Left lung (tissue), 10 donors: Measurements from ENCODE around the gene ME3. TPM values are rescaled to one million over a fixed set of nuclear protein-coding genes. Genes with fewer than 3 reads are reported as not detected.
"Not testable (repeated sequence)": the region's sequence is repeated elsewhere in the genome, so short reads cannot be mapped to it uniquely, and the experiment has no call there.

Experiments
- ATAC-seq: fragments of 200-7000 bp; cut with Tn5 transposase; one replicate; pipeline ENCODE4 v1.9.1; 2020; ENCODE audit warnings: moderate library complexity
- DNase-seq, 4 donors: peaks; one replicate each; pipeline ENCODE4 v3.0.0-alpha.2; 2013 to 2020
- H3K27ac ChIP-seq, 2 donors: fragments of 200-600 bp; sonication (generic) in 1 of 2; one replicate each; pipeline versions ENCODE4 v1.5.0 to v1.8.0; 2020 to 2021
- H3K27me3 ChIP-seq, 2 donors: fragments of 200-600 bp; sonication (generic) in 1 of 2; one replicate each; pipeline versions ENCODE4 v1.5.0 to v1.8.0; 2020 to 2021
- H3K36me3 ChIP-seq, 2 donors: fragments of 200-600 bp; sonication (generic) in 1 of 2; one replicate each; pipeline versions ENCODE4 v1.5.0 to v1.8.0; 2020 to 2021
- H3K4me1 ChIP-seq, 2 donors: fragments of 200-600 bp; one replicate each; pipeline ENCODE4 v1.8.0; 2021
- H3K4me3 ChIP-seq, 2 donors: fragments of 200-600 bp; sonication (generic) in 1 of 2; one replicate each; pipeline versions ENCODE4 v1.5.0 to v1.8.0; 2020 to 2021; ENCODE audit warnings: mild to moderate bottlenecking in 1 of 2
- H3K9me3 ChIP-seq, 2 donors: fragments of 200-600 bp; sonication (generic) in 1 of 2; one replicate each; pipeline versions ENCODE4 v1.5.0 to v1.8.0; 2020 to 2021
- CTCF ChIP-seq, 2 donors: fragments of 200-600 bp; sonication (generic) in 1 of 2; IDR thresholded peaks; one replicate each; pipeline versions ENCODE4 v1.5.0 to v1.8.0; 2021; ENCODE audit warnings: antibody characterized with exemption in 2 of 2
- intact Hi-C, 2 donors: fragments of 100-400 bp; cut with DNase I; formaldehyde crosslinking; loops; one replicate each; pipeline versions ENCODE4 v1.11.2 to v1.14.2; 2022
- polyA plus RNA-seq, 6 donors: library from polyadenylated mRNA; unstranded; fragments of 120-200 nt; gene quantifications; one replicate each; pipeline ENCODE4 v1.2.1, GENCODE V29; 2013; ENCODE audit not compliant: insufficient read length in 6 of 6
- total RNA-seq, 2 donors: library from RNA; stranded (reverse); fragmentation: NEBNext Ultra II Directional; extraction: Animal tissue kit (Norgen Biotek cat#: 25700); gene quantifications; one replicate each; pipeline ENCODE4 v1.2.1, GENCODE V29; 2021
- donor health status: DM: no; HTN: yes; CAD: no.
- donor health status: DM: no; HTN: no; CAD: no.

ME3 gene
- total and polyA plus RNA-seq, 8 donors, result 21.6 to 44.6 (median 30.5) TPM

GRCh38 chr11:86523738-86524619 is 148.4 kb downstream of the ME3 start:
- H3K36me3 ChIP-seq, result no peaks in the 10 kb centered on the region
- H3K9me3 ChIP-seq, result peaks cover 0 to 10% of the 10 kb centered on the region in 2 donors
- peak overlapping the region; percentile 66 to 79 for H3K27ac ChIP-seq
- TF ChIP-seq CTCF (IDR thresholded peaks at IDR 0.05), result no peak
- peaks cover 4 to 32% of the 10 kb centered on the region in 2 donors for H3K4me1 ChIP-seq
- H3K4me3 ChIP-seq, result no peak overlapping the region
- DNase-seq (peak in 1 of 4 donors; percentile 22), ATAC-seq (peak; percentile 82)
- no peaks in the 10 kb centered on the region for H3K27me3 ChIP-seq
- intact Hi-C loops, result no loop called here

DNA sequence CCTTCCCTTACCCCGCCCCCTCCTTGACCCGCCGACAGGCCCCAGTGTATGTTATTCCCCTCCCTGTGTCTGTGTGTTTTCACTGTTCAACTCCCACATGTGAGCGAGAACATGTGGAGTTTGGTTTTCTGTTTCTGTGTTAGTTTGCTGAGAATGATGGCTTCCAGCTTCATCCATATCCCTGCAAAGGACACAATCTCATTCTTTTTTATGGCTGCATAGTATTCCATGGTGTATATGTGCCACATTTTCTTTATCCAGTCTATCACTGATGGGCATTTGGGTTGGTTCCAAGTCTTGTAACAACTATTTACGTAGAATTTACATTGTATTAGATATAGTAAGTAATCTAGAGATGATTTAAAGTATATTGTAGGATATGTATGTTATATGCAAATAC is 149.9 kb downstream of the ME3 start:
- intact Hi-C loops, H3K4me3 ChIP-seq, H3K9me3 ChIP-seq, H3K36me3 ChIP-seq, H3K27me3 ChIP-seq, H3K27ac ChIP-seq, DNase-seq, ATAC-seq: not testable (repeated sequence)
- peaks cover 4 to 37% of the 10 kb centered on the region in 2 donors for H3K4me1 ChIP-seq

DNA sequence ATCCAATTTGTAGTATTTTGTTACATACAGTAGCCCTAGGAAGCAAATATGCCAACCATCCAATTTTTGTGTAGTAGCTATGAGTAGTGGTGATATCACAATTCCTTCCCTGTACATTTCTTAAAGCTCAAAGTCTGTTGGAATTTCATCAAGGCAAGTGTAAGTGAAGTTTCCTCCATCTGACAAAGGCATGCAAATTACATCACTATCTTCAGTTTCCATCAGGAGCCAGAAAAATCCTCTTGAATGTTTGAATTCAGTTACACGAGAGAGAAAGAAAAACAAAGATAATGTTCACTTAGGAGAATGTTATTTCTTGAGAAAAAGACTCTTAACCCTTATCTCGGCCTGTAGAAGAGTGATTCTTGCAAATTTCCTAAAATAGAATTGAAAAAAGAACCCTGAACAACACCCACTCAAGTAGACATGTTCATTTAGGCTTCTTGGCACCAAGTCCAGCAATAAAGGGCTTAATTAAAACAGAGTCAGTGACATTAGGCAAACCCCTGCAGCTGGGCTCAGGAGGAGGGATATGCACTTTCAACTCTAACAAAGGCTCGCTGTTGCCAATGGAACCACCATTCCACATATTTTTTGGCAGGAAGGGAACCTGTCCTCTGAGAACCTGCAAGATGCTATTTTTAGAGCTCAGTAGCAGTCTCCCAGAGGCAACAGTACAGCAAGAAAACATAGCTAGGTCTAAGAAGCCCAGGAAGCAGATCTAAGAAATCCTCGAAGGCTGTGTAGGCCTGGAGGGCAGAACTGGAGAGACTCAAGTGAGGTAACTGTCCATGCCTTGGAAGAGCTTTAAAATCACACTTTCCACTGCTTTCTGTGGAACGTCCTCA is 153.1 kb downstream of the ME3 start:
- intact Hi-C loops, result no loop called here
- peak overlapping the region; percentile 25 to 55 for H3K27ac ChIP-seq
- no peaks in the 10 kb centered on the region for H3K27me3 ChIP-seq
- peaks cover 4 to 34% of the 10 kb centered on the region in 2 donors for H3K4me1 ChIP-seq
- no peak overlapping the region for H3K4me3 ChIP-seq
- ATAC-seq (peak; percentile 61), DNase-seq (peak in 1 of 4 donors; percentile 54)
- TF ChIP-seq CTCF (IDR thresholded peaks at IDR 0.05), result no peak
- no peaks in the 10 kb centered on the region for H3K36me3 ChIP-seq
- no peaks in the 10 kb centered on the region for H3K9me3 ChIP-seq

- Histone ChIP-seq H3K4me1 (peaks cover 4 to 24% of the 10 kb centered on the region in 2 donors), H3K4me3 (no peak overlapping the region), H3K36me3 (no peaks in the 10 kb centered on the region), H3K9me3 (no peaks in the 10 kb centered on the region), H3K27me3 (no peaks in the 10 kb centered on the region), H3K27ac (no peak overlapping the region)
- ATAC-seq, result no peak
- DNase-seq, result no peak
- no peak for TF ChIP-seq CTCF (IDR thresholded peaks at IDR 0.05)
- intact Hi-C loops, result no loop called here
Observed at GRCh38 chr11:86518211-86518610, 154.2 kb downstream of the ME3 start.

- DNase-seq (no peak), ATAC-seq (no peak)
- Histone ChIP-seq H3K9me3 (no peaks in the 10 kb centered on the region), H3K4me3 (no peak overlapping the region), H3K36me3 (no peaks in the 10 kb centered on the region), H3K4me1 (peaks cover 8 to 23% of the 10 kb centered on the region in 2 donors), H3K27me3 (no peaks in the 10 kb centered on the region), H3K27ac (no peak overlapping the region)
- intact Hi-C loops, result no loop called here
- TF ChIP-seq CTCF (IDR thresholded peaks at IDR 0.05), result no peak
Observed at GRCh38 chr11:86517557-86517956, 154.9 kb downstream of the ME3 start.
